HG03108 (cell line): Measurements from ENCODE around the gene LFNG.
"Not testable (repeated sequence)": the region's sequence is repeated elsewhere in the genome, so short reads cannot be mapped to it uniquely, and the experiment has no call there.

Experiments used
- ATAC-seq: cut with Tn5 transposase; IDR thresholded peaks from one replicate; pipeline ENCODE4 v1.9.1; 2021; ENCODE audit warnings: moderate library complexity; ENCODE audit not compliant: unreplicated experiment

LFNG gene

GRCh38 chr7:2542011-2542915 lies 22.7 kb downstream of the LFNG start:
- no peak for ATAC-seq

GRCh38 chr7:2542916-2543871 lies 23.6 kb downstream of the LFNG start:
- ATAC-seq: no peak

- ATAC-seq: no peak
Measured at GRCh38 chr7:2544541-2545188, 25.1 kb downstream of the LFNG start.

- ATAC-seq: no peak
Measured at GRCh38 chr7:2545746-2546425, 26.3 kb downstream of the LFNG start.

GRCh38 chr7:2546776-2547586 lies 27.4 kb downstream of the LFNG start:
- no peak for ATAC-seq

- no peak for ATAC-seq
Measured at GRCh38 chr7:2551418-2551817, 31.8 kb downstream of the LFNG start.

GRCh38 chr7:2553108-2553507 lies 33.5 kb downstream of the LFNG start:
- ATAC-seq: no peak

- ATAC-seq: no peak
Measured at GRCh38 chr7:2553831-2554581, 34.4 kb downstream of the LFNG start.

GRCh38 chr7:2554661-2555111 lies 35.1 kb downstream of the LFNG start:
- no peak for ATAC-seq

GRCh38 chr7:2555121-2556052 lies 35.8 kb downstream of the LFNG start, which contains the start of gene BRAT1:
TSS of gene BRAT1 (minus strand) at chr7:2555524. CDS start at chr7:2554431, 1,093 bp downstream.
- ATAC-seq: peak; percentile 63

GRCh38 chr7:2558629-2559282 lies 39.2 kb downstream of the LFNG start, which contains the start of gene IQCE:
TSS of gene IQCE (plus strand) at chr7:2558979. CDS start at chr7:2559182, 203 bp downstream.
- peak; percentile 49 for ATAC-seq

GRCh38 chr7:2559283-2559950 lies 39.8 kb downstream of the LFNG start:
- ATAC-seq: peak; percentile 9

GRCh38 chr7:2563955-2564354 lies 44.4 kb downstream of the LFNG start:
- ATAC-seq: not testable (repeated sequence)

- no peak for ATAC-seq
Measured at GRCh38 chr7:2564970-2565540, 45.5 kb downstream of the LFNG start.

- ATAC-seq: peak; percentile 28
Measured at GRCh38 chr7:2566348-2566889, 46.8 kb downstream of the LFNG start.
